Measurements from ENCODE around the gene E2F1.

Gene E2F1

GRCh38 chr20:33646191-33646590, 40.0 kb downstream of the E2F1 start:
- H3K4me3 ChIP-seq (ENCODE audit: low read length), result no peak overlapping the region
- no peak for TF ChIP-seq CTCF (IDR thresholded peaks at IDR 0.05; ENCODE audit: insufficient read depth, low read depth, low read length, missing control alignments)
- DNase-seq (ENCODE audit: low read depth), result no peak

- no peak for TF ChIP-seq CTCF (IDR thresholded peaks at IDR 0.05; ENCODE audit: insufficient read depth, low read depth, low read length, missing control alignments)
- DNase-seq (ENCODE audit: low read depth), result no peak
- no peak overlapping the region for H3K4me3 ChIP-seq (ENCODE audit: low read length)
Observed at GRCh38 chr20:33645396-33645795, 40.8 kb downstream of the E2F1 start.

- DNase-seq (ENCODE audit: low read depth), result no peak
- no peak for TF ChIP-seq CTCF (IDR thresholded peaks at IDR 0.05; ENCODE audit: insufficient read depth, low read depth, low read length, missing control alignments)
- H3K4me3 ChIP-seq (ENCODE audit: low read length), result no peak overlapping the region
Observed at GRCh38 chr20:33645072-33645358, 41.2 kb downstream of the E2F1 start.

- no peak for TF ChIP-seq CTCF (IDR thresholded peaks at IDR 0.05; ENCODE audit: insufficient read depth, low read depth, low read length, missing control alignments)
- no peak overlapping the region for H3K4me3 ChIP-seq (ENCODE audit: low read length)
Observed at GRCh38 chr20:33644313-33645071, 41.7 kb downstream of the E2F1 start.

GRCh38 chr20:33640287-33640686, 45.9 kb downstream of the E2F1 start:
- no peak for TF ChIP-seq CTCF (IDR thresholded peaks at IDR 0.05; ENCODE audit: insufficient read depth, low read depth, low read length, missing control alignments)
- H3K4me3 ChIP-seq (ENCODE audit: low read length), result no peak overlapping the region
- DNase-seq (ENCODE audit: low read depth), result no peak

More at GRCh38 chr20:33644313-33645071, 41.7 kb downstream of the E2F1 start:
- no peak for DNase-seq (ENCODE audit: low read depth)

- no peak for DNase-seq (ENCODE audit: low read depth)
Observed at GRCh38 chr20:33636776-33637175, 49.4 kb downstream of the E2F1 start.

More at GRCh38 chr20:33636776-33637175, 49.4 kb downstream of the E2F1 start:
- TF ChIP-seq CTCF (IDR thresholded peaks at IDR 0.05; ENCODE audit: insufficient read depth, low read depth, low read length, missing control alignments), result no peak
- H3K4me3 ChIP-seq (ENCODE audit: low read length), result no peak overlapping the region
